NK-92 treated with Interleukin-12 subunit alpha and Interleukin-12 subunit beta, amount 100 ng/mL, for 24 hours (cell line): ENCODE measurements around the gene HBG2.

ENCODE experiments used
- DNase-seq: peaks from one replicate; lab custom pipeline; 2025; lab: John Stamatoyannopoulos, UW

Gene HBG2

GRCh38 chr11:5229796-5230195, 24.8 kb downstream of the HBG2 start:
- DNase-seq, result no peak

- no peak for DNase-seq
Observed at GRCh38 chr11:5229356-5229755, 25.2 kb downstream of the HBG2 start.

- DNase-seq, result no peak
Observed at GRCh38 chr11:5228124-5228523, 26.5 kb downstream of the HBG2 start.

GRCh38 chr11:5227681-5228080, 26.9 kb downstream of the HBG2 start:
- no peak for DNase-seq

- DNase-seq, result no peak
Observed at GRCh38 chr11:5226732-5227310, 27.8 kb downstream of the HBG2 start, which contains the start of gene HBB. TSS of gene HBB (minus strand) at chr11:5227071. CDS start at chr11:5227021, 50 bp downstream.

GRCh38 chr11:5225480-5225871, 29.1 kb downstream of the HBG2 start:
- DNase-seq, result no peak

- DNase-seq, result no peak
Observed at GRCh38 chr11:5224538-5225479, 29.8 kb downstream of the HBG2 start.

- DNase-seq, result no peak
Observed at GRCh38 chr11:5223686-5224085, 30.9 kb downstream of the HBG2 start.

GRCh38 chr11:5223146-5223545, 31.4 kb downstream of the HBG2 start:
- DNase-seq, result no peak

- no peak for DNase-seq
Observed at GRCh38 chr11:5210376-5210885, 44.1 kb downstream of the HBG2 start.

GRCh38 chr11:5204787-5205186, 49.8 kb downstream of the HBG2 start:
- no peak for DNase-seq

GRCh38 chr11:5203366-5203765, 51.2 kb downstream of the HBG2 start:
- no peak for DNase-seq
